Central memory CD8-positive, alpha-beta T cell (primary cell): ENCODE data around the gene MYRF.

Experiments
- ATAC-seq: fragments of 150-1000 bp; cut with Tn5 transposase; replicated peaks from 2 replicates; pipeline ENCODE4 v1.10.0; 2022; ENCODE audit warnings: mild to moderate bottlenecking, moderate FRiP score, moderate number of reproducible peaks; ENCODE audit not compliant: poor library complexity, severe bottlenecking; ENCODE audit errors: extremely low read depth
- DNase-seq, 2 donors: peaks; one replicate each; pipeline ENCODE4 v3.0.0; 2021; ENCODE audit warnings: low spot score in 2 of 2
- H3K27ac Mint-ChIP-seq: one replicate; pipeline ENCODE4 v1.8.0; 2022; ENCODE audit warnings: low read depth, mild to moderate bottlenecking, moderate library complexity, mixed read lengths
- H3K27me3 Mint-ChIP-seq: one replicate; pipeline ENCODE4 v1.8.0; 2022; ENCODE audit warnings: mixed read lengths
- H3K36me3 Mint-ChIP-seq: one replicate; pipeline ENCODE4 v1.8.0; 2022; ENCODE audit warnings: mild to moderate bottlenecking, moderate library complexity, mixed read lengths; ENCODE audit not compliant: insufficient read depth
- H3K4me1 Mint-ChIP-seq: one replicate; pipeline ENCODE4 v1.8.0; 2022; ENCODE audit warnings: mixed read lengths
- H3K4me3 Mint-ChIP-seq: one replicate; pipeline ENCODE4 v1.8.0; 2022; ENCODE audit warnings: mild to moderate bottlenecking, moderate library complexity, mixed read lengths
- H3K9me3 Mint-ChIP-seq: one replicate; pipeline ENCODE4 v1.8.0; 2022; ENCODE audit warnings: mixed read lengths

Gene MYRF

GRCh38 chr11:61757213-61757862 is 4.9 kb downstream of the MYRF start:
- no peak overlapping the region for H3K4me3 Mint-ChIP-seq
- peaks cover 22% of the 10 kb centered on the region for H3K4me1 Mint-ChIP-seq
- H3K27me3 Mint-ChIP-seq = peaks cover 28% of the 10 kb centered on the region
- H3K27ac Mint-ChIP-seq = no peak overlapping the region
- ATAC-seq (no peak), DNase-seq (no peak)
- H3K9me3 Mint-ChIP-seq = no peaks in the 10 kb centered on the region
- H3K36me3 Mint-ChIP-seq = no peaks in the 10 kb centered on the region

DNA sequence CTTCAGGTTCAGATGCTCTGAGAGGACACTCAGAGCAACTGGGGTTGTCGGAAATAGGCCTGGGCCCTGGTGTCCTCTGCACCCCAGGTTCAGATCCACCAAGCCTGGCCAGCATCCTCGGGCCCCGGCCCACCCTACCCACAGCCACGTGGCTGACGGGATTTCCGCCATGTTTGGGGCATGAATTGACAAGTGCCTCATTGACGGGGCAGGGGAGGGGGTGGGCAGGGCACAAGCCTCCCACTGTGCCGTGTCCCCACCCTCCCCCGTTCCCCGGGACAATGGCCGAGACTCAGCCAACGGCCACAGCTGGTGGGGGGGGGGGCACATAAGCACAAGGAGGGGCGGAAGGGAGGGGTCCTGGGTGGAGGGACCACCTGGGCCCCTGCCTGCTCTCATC is 8.5 kb downstream of the MYRF start:
- ATAC-seq (no peak), DNase-seq (no peak)
- no peaks in the 10 kb centered on the region for H3K36me3 Mint-ChIP-seq
- no peaks in the 10 kb centered on the region for H3K9me3 Mint-ChIP-seq
- H3K4me3 Mint-ChIP-seq = no peak overlapping the region
- H3K27me3 Mint-ChIP-seq = peaks cover 11% of the 10 kb centered on the region
- H3K27ac Mint-ChIP-seq = no peak overlapping the region
- peaks cover 8% of the 10 kb centered on the region for H3K4me1 Mint-ChIP-seq

- no peaks in the 10 kb centered on the region for H3K9me3 Mint-ChIP-seq
- DNase-seq (no peak), ATAC-seq (no peak)
- peaks cover under 1% of the 10 kb centered on the region for H3K4me1 Mint-ChIP-seq
- no peak overlapping the region for H3K27ac Mint-ChIP-seq
- no peak overlapping the region for H3K4me3 Mint-ChIP-seq
- no peaks in the 10 kb centered on the region for H3K36me3 Mint-ChIP-seq
- peaks cover 11% of the 10 kb centered on the region for H3K27me3 Mint-ChIP-seq
These were observed 9.2 kb downstream of the MYRF start for GRCh38 chr11:61761440-61762222.

GRCh38 chr11:61762223-61762615 is 9.8 kb downstream of the MYRF start:
- no peaks in the 10 kb centered on the region for H3K9me3 Mint-ChIP-seq
- DNase-seq (no peak), ATAC-seq (no peak)
- no peak overlapping the region for H3K4me3 Mint-ChIP-seq
- no peak overlapping the region for H3K27ac Mint-ChIP-seq
- no peaks in the 10 kb centered on the region for H3K4me1 Mint-ChIP-seq
- H3K36me3 Mint-ChIP-seq = no peaks in the 10 kb centered on the region
- peaks cover 11% of the 10 kb centered on the region for H3K27me3 Mint-ChIP-seq

DNA sequence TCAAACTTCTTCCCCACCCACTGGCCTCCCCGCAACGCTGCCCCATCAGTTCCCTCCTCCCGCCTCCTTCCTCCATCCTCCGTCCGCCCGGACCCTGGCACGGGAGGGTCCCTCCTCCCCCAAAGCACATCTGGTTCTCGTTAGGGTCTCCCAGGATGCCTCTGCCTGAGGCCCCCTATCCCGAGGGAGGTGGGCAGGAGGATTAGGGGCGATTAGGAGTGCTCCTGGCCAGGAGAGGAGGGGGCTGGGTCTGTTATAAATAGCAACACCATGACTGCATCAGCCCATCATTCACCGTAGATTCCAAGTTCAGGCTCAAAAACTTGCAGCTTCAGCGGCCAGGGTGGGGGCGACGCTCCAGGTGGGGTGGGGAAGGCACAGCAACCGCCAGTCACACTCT is 10.4 kb downstream of the MYRF start:
- no peaks in the 10 kb centered on the region for H3K36me3 Mint-ChIP-seq
- no peaks in the 10 kb centered on the region for H3K4me1 Mint-ChIP-seq
- H3K9me3 Mint-ChIP-seq = no peaks in the 10 kb centered on the region
- H3K27ac Mint-ChIP-seq = no peak overlapping the region
- H3K4me3 Mint-ChIP-seq = no peak overlapping the region
- ATAC-seq = no peak
- DNase-seq = no peak
- H3K27me3 Mint-ChIP-seq = peaks cover 11% of the 10 kb centered on the region

DNA sequence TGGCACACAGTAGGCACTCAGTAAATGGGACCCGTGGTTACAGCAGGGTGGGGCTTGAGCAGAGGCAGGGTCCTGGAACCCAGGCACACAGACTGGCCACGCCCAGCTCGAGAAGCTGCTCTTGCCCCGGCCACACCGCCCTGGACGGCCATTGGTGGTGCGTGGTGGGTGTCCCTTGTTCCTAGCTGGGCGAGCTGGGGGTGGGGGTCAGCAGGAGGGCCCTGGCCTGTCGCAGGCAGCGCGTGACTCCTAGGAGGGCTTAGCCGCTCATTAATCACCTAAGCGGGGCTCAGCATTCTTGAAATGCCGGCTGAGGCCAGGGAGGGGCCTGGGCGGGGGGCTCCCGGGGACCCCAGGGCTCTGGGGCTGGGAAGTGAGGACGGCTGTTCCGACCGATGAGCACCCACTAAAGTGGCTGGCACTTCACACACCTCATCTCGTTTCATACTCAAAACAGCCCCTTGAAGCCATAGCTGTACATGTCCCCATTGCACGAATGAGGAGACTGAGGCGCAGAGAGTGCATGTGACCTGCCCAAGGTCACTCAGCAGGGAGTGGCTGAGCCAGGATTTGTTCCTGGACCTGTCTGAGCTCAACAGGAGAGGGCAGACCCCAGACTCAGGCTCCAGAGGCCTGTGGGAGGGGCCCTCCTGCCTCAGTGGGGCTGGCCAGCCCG is 11.6 kb downstream of the MYRF start:
- ATAC-seq (no peak), DNase-seq (no peak)
- no peaks in the 10 kb centered on the region for H3K36me3 Mint-ChIP-seq
- H3K9me3 Mint-ChIP-seq = no peaks in the 10 kb centered on the region
- no peak overlapping the region for H3K4me3 Mint-ChIP-seq
- H3K27me3 Mint-ChIP-seq = peaks cover 11% of the 10 kb centered on the region
- no peak overlapping the region for H3K27ac Mint-ChIP-seq
- no peaks in the 10 kb centered on the region for H3K4me1 Mint-ChIP-seq

DNA sequence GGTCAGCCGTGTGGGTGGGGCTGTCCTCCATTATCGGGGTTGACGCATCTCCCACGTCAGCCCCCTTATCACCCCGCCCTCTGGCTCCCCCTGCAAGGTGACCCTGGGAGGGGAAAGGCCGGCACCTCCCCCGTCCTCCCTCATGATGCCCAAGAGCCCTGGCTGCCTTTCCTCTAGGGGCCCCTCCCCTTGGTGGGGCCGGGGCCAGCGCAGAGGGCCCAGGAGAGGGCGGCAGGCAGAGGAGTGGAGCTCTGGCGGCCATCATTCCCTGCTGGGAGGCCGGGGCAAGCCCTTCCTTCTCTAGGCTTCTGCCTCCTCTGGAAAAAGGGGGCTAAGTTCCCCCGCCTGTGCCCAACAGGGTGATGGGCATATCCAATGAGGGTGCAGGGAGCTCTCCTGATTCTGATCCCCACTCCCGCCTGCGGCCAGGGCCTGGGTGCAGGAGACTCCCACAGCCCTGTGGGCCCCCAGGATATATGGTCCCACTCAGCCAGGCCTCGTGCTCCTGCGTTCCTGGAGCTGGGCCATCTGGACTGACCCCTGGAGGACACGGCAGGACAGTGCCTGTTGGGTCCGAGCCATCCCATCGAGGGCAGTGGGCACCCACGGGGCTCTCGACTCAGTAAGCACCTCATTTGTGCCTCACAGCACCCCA is 12.3 kb downstream of the MYRF start:
- Mint-ChIP-seq H3K4me3 (no peak overlapping the region), H3K4me1 (no peaks in the 10 kb centered on the region)

DNA sequence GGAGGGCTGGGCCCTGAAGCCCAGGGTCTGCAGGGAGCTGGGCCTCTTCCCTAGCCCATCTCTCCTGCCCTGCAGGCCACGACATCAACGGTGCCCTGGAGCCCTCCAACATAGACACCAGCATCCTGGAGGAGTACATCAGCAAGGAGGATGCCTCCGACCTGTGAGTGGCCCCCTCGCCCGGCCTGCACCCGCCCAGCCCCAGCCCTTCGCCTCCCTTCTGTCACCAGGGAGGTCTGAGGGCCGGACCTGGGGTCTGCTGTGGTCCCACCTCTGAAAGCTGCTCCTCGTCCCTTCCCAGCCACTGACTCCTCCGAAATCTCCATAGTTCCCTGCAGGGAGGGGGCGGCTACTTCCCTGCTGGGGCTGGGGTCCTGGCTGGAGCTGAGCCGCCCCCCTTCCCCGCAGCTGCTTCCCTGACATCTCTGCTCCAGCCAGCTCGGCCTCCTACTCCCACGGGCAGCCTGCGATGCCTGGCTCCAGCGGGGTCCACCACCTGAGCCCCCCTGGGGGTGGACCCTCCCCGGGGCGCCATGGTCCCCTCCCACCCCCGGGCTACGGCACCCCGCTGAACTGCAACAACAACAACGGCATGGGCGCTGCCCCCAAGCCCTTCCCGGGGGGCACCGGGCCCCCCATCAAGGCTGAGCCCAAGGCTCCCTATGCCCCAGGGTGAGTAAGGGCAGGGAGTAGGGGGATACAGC is 13.3 kb downstream of the MYRF start:
- no peaks in the 10 kb centered on the region for H3K36me3 Mint-ChIP-seq
- no peaks in the 10 kb centered on the region for H3K4me1 Mint-ChIP-seq
- H3K4me3 Mint-ChIP-seq = no peak overlapping the region
- DNase-seq = no peak
- no peak for ATAC-seq
- H3K27me3 Mint-ChIP-seq = peaks cover 11% of the 10 kb centered on the region
- no peaks in the 10 kb centered on the region for H3K9me3 Mint-ChIP-seq
- no peak overlapping the region for H3K27ac Mint-ChIP-seq

More for the DNA sequence above, 12.3 kb downstream of the MYRF start:
- DNase-seq (no peak), ATAC-seq (no peak)
- Mint-ChIP-seq H3K9me3 (no peaks in the 10 kb centered on the region), H3K36me3 (no peaks in the 10 kb centered on the region), H3K27ac (no peak overlapping the region), H3K27me3 (peaks cover 11% of the 10 kb centered on the region)

DNA sequence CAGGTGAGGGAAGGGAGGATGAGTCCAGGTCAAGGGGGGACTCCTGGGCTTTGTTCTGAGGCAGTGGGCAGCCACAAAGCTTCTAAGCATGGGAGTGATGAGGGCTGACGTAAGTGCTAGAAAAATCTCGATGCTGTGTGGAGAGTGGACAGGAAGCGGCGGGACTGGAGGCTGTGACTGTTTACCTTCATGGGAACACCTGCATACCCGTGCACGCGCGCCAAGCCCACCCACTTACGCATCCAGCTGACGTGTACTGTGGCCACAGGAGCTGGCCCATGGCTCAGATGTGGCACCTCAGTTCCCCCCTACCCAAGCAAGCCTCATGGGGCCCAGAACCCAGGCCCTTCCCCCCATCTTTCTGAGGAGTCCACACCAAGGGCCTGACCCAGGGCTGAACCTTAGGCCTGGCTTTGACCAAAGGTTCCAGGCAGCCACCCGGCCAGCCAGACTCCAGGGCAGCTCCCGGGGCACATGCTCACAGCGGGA is 14.0 kb downstream of the MYRF start:
- Mint-ChIP-seq H3K36me3 (no peaks in the 10 kb centered on the region), H3K4me3 (no peak overlapping the region), H3K27me3 (peaks cover 10% of the 10 kb centered on the region), H3K27ac (no peak overlapping the region), H3K4me1 (no peaks in the 10 kb centered on the region), H3K9me3 (no peaks in the 10 kb centered on the region)
- no peak for DNase-seq
- ATAC-seq = no peak

DNA sequence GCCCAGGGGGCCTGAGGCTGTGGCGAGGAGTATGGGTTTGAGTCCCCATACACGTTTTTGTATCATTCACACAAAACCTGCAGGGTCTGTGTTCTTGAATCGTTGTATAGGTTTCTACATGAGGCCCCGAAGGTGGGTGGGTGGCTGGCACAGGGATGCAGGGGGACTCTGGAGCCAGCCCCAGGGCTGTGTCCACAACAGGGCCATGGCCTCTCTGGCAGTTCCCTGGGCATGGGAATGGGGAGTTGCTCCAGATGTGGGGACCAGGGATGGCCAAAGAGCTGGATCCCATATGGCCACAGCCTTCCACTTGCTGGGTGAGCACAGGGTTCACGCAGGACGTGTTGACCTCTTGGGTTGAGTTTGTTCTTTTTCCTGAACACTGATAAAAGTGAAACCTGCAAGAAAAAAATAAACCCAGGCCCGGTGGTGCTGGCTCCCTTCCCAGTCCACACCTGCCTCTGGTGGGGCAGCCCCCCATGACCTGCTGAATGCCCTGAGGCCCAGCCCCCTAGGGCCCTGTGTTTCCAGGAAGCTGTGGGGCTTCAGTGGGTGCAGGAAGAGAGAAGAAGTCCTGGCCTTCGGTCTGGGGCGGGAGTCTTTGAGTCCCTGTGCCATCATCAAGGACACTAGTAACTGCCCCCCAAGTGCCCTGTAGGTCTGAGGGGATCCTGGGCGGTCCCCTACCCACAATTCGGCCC is 16.1 kb downstream of the MYRF start:
- no peaks in the 10 kb centered on the region for H3K27me3 Mint-ChIP-seq
- no peak for ATAC-seq
- H3K4me1 Mint-ChIP-seq = no peaks in the 10 kb centered on the region
- DNase-seq = no peak
- H3K36me3 Mint-ChIP-seq = no peaks in the 10 kb centered on the region
- no peak overlapping the region for H3K27ac Mint-ChIP-seq
- no peaks in the 10 kb centered on the region for H3K9me3 Mint-ChIP-seq
- no peak overlapping the region for H3K4me3 Mint-ChIP-seq

GRCh38 chr11:61769169-61769920 is 16.9 kb downstream of the MYRF start:
- no peak for ATAC-seq
- Mint-ChIP-seq H3K4me3 (no peak overlapping the region), H3K9me3 (no peaks in the 10 kb centered on the region), H3K27me3 (no peaks in the 10 kb centered on the region), H3K36me3 (no peaks in the 10 kb centered on the region), H3K27ac (no peak overlapping the region), H3K4me1 (no peaks in the 10 kb centered on the region)
- DNase-seq = no peak
